K562 (cell line): ENCODE data around the gene RNF168. TPM values are rescaled to one million over a fixed set of nuclear protein-coding genes. Genes with fewer than 3 reads are reported as not detected.

ENCODE experiments used
- ARNT ChIP-seq, 2 experiments: fragments of 450-650 bp; IDR thresholded peaks; 2 replicates each; pipeline ENCODE4 v1.6.1; 2016; ENCODE audit warnings: mild to moderate bottlenecking in 1 of 2
- BHLHE40 ChIP-seq: IDR thresholded peaks from 2 replicates; pipeline ENCODE4 v1.6.1; 2011; ENCODE audit warnings: low read length, improper control_type of control experiment
- ELF4 ChIP-seq: fragments of 450-650 bp; formaldehyde crosslinking; IDR thresholded peaks from 2 replicates; pipeline ENCODE4 v1.4.0; 2022; ENCODE audit warnings: missing genetic modification characterization
- ERF ChIP-seq: fragments of 450-650 bp; formaldehyde crosslinking; IDR thresholded peaks from 2 replicates; pipeline ENCODE4 v1.4.0; 2020; ENCODE audit warnings: mild to moderate bottlenecking, mixed read lengths
- HMBOX1 ChIP-seq: sonication (generic); IDR thresholded peaks from 2 replicates; pipeline ENCODE4 v1.6.1; 2016
- KLF10 ChIP-seq: fragments of 250-450 bp; sonication (Bioruptor Pico); IDR thresholded peaks from 2 replicates; pipeline ENCODE4 v1.6.1; 2021; ENCODE audit warnings: matching md5 sums
- MCM3 ChIP-seq: fragments of 450-650 bp; IDR thresholded peaks from 2 replicates; pipeline ENCODE4 v1.6.1; 2016
- MYNN ChIP-seq, 2 experiments: sonication (generic); formaldehyde crosslinking in 1 of 2; IDR thresholded peaks; 2 replicates each; pipeline versions ENCODE4 v1.5.0 to v1.6.1; 2016 to 2020; ENCODE audit warnings: antibody characterized with exemption in 1 of 2, missing genetic modification reagents in 1 of 2
- ZNF512 ChIP-seq: IDR thresholded peaks from 2 replicates; pipeline ENCODE4 v1.6.1; 2016; ENCODE audit warnings: missing genetic modification characterization, missing compliant biosample characterization
- ZNF609 ChIP-seq: sonication (generic); formaldehyde crosslinking; IDR thresholded peaks from 2 replicates; pipeline ENCODE4 v1.8.1; 2023; ENCODE audit warnings: missing genetic modification reagents, mild to moderate bottlenecking, borderline replicate concordance
- ZNF76 ChIP-seq: fragments of 250-450 bp; sonication (Bioruptor Pico); IDR thresholded peaks from 2 replicates; pipeline ENCODE4 v1.4.0; 2020; ENCODE audit warnings: mild to moderate bottlenecking, moderate library complexity, borderline replicate concordance
- polyA plus RNA-seq, 8 experiments: library from polyadenylated mRNA; depleted of rRNA in 4 of 8; stranded (reverse) in 5 of 8; unstranded in 3 of 8; fragments of >200 nt; fragmentation: Nextera tagmentation in 2 of 8; fragmentation: Illumina TruSeq in 1 of 8; extraction: Ambion mirVana in 2 of 8; extraction: Trizol in 1 of 8; gene quantifications; 2 replicates each; pipeline versions ENCODE4 v1.2.1 to v1.2.3, GENCODE V29; 2011 to 2014; ENCODE audit warnings: inconsistent platforms in 1 of 8, missing spikeins in 1 of 8
- total RNA-seq, 7 experiments: library from RNA; depleted of rRNA in 6 of 7; stranded (reverse); fragments of >200 nt in 6 of 7; fragmentation: Illumina TruSeq in 2 of 7; extraction: Trizol in 2 of 7; gene quantifications; 2 replicates each; pipeline versions ENCODE4 v1.2.1 to v1.2.3, GENCODE V29; 2011 to 2021; ENCODE audit warnings: low replicate concordance in 1 of 7
- TF ChIP-seq, protein P1 (sequence below): fragments of 250-450 bp; sonication (Bioruptor Pico); IDR thresholded peaks from 2 replicates; pipeline ENCODE4 v1.4.0; 2020; ENCODE audit warnings: mild to moderate bottlenecking, moderate library complexity
- TF ChIP-seq, protein P2 (sequence below): fragments of 250-450 bp; sonication (Bioruptor Pico); IDR thresholded peaks from 2 replicates; pipeline ENCODE4 v1.4.0; 2020
- TF ChIP-seq, protein P3 (sequence below), 2 experiments: fragments of 450-650 bp; IDR thresholded peaks; 2 replicates each; pipeline ENCODE4 v1.6.1; 2016

RNF168 gene
- total and polyA plus RNA-seq, 9 of the 15 experiments (the other 6 are each of a cell fraction or from before 2014, with no cell fraction given) = 6.0 to 32.1 (median 16.6) TPM

- no peak for TF ChIP-seq HMBOX1
- TF ChIP-seq ZNF76 (CRISPR knock-in tag) = no peak
- no peak for TF ChIP-seq ERF
- no peak for TF ChIP-seq MYNN (IDR thresholded peaks at IDR 0.05)
- TF ChIP-seq MYNN (CRISPR knock-in tag; IDR thresholded peaks at IDR 0.05) = no peak
- TF ChIP-seq KLF10 = no peak
- TF ChIP-seq ARNT (IDR thresholded peaks at IDR 0.05) = no peak
- TF ChIP-seq ZNF512 (tag) = no peak
- TF ChIP-seq, protein P1, sequence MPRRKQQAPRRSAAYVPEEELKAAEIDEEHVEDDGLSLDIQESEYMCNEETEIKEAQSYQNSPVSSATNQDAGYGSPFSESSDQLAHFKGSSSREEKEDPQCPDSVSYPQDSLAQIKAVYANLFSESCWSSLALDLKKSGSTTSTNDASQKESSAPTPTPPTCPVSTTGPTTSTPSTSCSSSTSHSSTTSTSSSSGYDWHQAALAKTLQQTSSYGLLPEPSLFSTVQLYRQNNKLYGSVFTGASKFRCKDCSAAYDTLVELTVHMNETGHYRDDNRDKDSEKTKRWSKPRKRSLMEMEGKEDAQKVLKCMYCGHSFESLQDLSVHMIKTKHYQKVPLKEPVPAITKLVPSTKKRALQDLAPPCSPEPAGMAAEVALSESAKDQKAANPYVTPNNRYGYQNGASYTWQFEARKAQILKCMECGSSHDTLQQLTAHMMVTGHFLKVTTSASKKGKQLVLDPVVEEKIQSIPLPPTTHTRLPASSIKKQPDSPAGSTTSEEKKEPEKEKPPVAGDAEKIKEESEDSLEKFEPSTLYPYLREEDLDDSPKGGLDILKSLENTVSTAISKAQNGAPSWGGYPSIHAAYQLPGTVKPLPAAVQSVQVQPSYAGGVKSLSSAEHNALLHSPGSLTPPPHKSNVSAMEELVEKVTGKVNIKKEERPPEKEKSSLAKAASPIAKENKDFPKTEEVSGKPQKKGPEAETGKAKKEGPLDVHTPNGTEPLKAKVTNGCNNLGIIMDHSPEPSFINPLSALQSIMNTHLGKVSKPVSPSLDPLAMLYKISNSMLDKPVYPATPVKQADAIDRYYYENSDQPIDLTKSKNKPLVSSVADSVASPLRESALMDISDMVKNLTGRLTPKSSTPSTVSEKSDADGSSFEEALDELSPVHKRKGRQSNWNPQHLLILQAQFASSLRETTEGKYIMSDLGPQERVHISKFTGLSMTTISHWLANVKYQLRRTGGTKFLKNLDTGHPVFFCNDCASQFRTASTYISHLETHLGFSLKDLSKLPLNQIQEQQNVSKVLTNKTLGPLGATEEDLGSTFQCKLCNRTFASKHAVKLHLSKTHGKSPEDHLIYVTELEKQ (CRISPR knock-in tag) = no peak
- TF ChIP-seq, protein P2, sequence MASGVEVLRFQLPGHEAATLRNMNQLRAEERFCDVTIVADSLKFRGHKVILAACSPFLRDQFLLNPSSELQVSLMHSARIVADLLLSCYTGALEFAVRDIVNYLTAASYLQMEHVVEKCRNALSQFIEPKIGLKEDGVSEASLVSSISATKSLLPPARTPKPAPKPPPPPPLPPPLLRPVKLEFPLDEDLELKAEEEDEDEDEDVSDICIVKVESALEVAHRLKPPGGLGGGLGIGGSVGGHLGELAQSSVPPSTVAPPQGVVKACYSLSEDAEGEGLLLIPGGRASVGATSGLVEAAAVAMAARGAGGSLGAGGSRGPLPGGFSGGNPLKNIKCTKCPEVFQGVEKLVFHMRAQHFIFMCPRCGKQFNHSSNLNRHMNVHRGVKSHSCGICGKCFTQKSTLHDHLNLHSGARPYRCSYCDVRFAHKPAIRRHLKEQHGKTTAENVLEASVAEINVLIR (CRISPR knock-in tag) = no peak
- TF ChIP-seq MCM3 = no peak
- TF ChIP-seq, protein P3, sequence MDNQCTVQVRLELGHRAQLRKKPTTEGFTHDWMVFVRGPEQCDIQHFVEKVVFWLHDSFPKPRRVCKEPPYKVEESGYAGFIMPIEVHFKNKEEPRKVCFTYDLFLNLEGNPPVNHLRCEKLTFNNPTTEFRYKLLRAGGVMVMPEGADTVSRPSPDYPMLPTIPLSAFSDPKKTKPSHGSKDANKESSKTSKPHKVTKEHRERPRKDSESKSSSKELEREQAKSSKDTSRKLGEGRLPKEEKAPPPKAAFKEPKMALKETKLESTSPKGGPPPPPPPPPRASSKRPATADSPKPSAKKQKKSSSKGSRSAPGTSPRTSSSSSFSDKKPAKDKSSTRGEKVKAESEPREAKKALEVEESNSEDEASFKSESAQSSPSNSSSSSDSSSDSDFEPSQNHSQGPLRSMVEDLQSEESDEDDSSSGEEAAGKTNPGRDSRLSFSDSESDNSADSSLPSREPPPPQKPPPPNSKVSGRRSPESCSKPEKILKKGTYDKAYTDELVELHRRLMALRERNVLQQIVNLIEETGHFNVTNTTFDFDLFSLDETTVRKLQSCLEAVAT (IDR thresholded peaks at IDR 0.05) = no peak
- no peak for TF ChIP-seq ZNF609
- TF ChIP-seq ELF4 (CRISPR knock-in tag) = no peak
- TF ChIP-seq BHLHE40 = no peak
Measured at GRCh38 chr3:196432137-196432879, 71.3 kb downstream of the RNF168 start, which contains the start of gene UBXN7 (continued).
